ENCODE data around the gene OS9.

GRCh38 chr12:57718641-57719528 lies 25.0 kb downstream of the OS9 start:
- TF ChIP-seq CTCF (IDR thresholded peaks at IDR 0.05; ENCODE audit: borderline replicate concordance, extremely low read depth, low read length, poor library complexity, severe bottlenecking) (no peak), EZH2 (IDR thresholded peaks at IDR 0.05; ENCODE audit: borderline replicate concordance, low read depth, low read length, severe bottlenecking) (no peak)

Data from DND-41 (cell line).